Measurements from ENCODE around the gene CTLA4. TPM values are rescaled to one million over a fixed set of nuclear protein-coding genes. Genes with fewer than 3 reads are reported as not detected.

Gene CTLA4
- total RNA-seq, 1 donor from 2014 or later = 7.9 TPM

- no peaks in the 10 kb centered on the region for H3K27me3 ChIP-seq
- no peak overlapping the region for H3K27ac ChIP-seq
- no peaks in the 10 kb centered on the region for H3K4me1 ChIP-seq
- no peak for TF ChIP-seq POLR2AphosphoS5 (IDR thresholded peaks at IDR 0.05; ENCODE audit: insufficient read depth in 1 of 2, low read depth in 1 of 2)
- TF ChIP-seq CTCF (IDR thresholded peaks at IDR 0.05) = no peak
- TF ChIP-seq POLR2A (IDR thresholded peaks at IDR 0.05) = no peak
- no peak for DNase-seq (ENCODE audit: extremely low spot score in 2 of 2)
- no peak overlapping the region for H3K4me3 ChIP-seq
- H3K36me3 ChIP-seq = no peaks in the 10 kb centered on the region
- no peaks in the 10 kb centered on the region for H3K9me3 ChIP-seq
- intact Hi-C loops (cut with DNase I) = no loop called here
Observed at GRCh38 chr2:203893840-203894239, 26.3 kb downstream of the CTLA4 start.

GRCh38 chr2:203894262-203894661, 26.7 kb downstream of the CTLA4 start:
- no peak for TF ChIP-seq POLR2A (IDR thresholded peaks at IDR 0.05)
- no peak for TF ChIP-seq CTCF (IDR thresholded peaks at IDR 0.05)
- no peak for TF ChIP-seq POLR2AphosphoS5 (IDR thresholded peaks at IDR 0.05; ENCODE audit: insufficient read depth in 1 of 2, low read depth in 1 of 2)
- intact Hi-C loops (cut with DNase I) = no loop called here
- Histone ChIP-seq H3K36me3 (no peaks in the 10 kb centered on the region), H3K9me3 (no peaks in the 10 kb centered on the region), H3K4me1 (no peaks in the 10 kb centered on the region), H3K27ac (no peak overlapping the region), H3K27me3 (no peaks in the 10 kb centered on the region), H3K4me3 (no peak overlapping the region)
- DNase-seq (ENCODE audit: extremely low spot score in 2 of 2) = no peak

- H3K9me3 ChIP-seq = peaks cover 6% of the 10 kb centered on the region
- H3K36me3 ChIP-seq = no peaks in the 10 kb centered on the region
- intact Hi-C loops (cut with DNase I) = no loop called here
- no peak overlapping the region for H3K4me3 ChIP-seq
- TF ChIP-seq POLR2A (IDR thresholded peaks at IDR 0.05) (no peak), POLR2AphosphoS5 (IDR thresholded peaks at IDR 0.05; ENCODE audit: insufficient read depth in 1 of 2, low read depth in 1 of 2) (no peak), CTCF (IDR thresholded peaks at IDR 0.05) (no peak)
- no peaks in the 10 kb centered on the region for H3K4me1 ChIP-seq
- DNase-seq (ENCODE audit: extremely low spot score in 2 of 2) = no peak
- H3K27me3 ChIP-seq = no peaks in the 10 kb centered on the region
- H3K27ac ChIP-seq = no peak overlapping the region
Observed at GRCh38 chr2:203897544-203897943, 30.0 kb downstream of the CTLA4 start.

- no peak overlapping the region for H3K4me3 ChIP-seq
- H3K27ac ChIP-seq = no peak overlapping the region
- peaks cover 8% of the 10 kb centered on the region for H3K9me3 ChIP-seq
- no peaks in the 10 kb centered on the region for H3K27me3 ChIP-seq
- no peaks in the 10 kb centered on the region for H3K36me3 ChIP-seq
- no peaks in the 10 kb centered on the region for H3K4me1 ChIP-seq
- DNase-seq (ENCODE audit: extremely low spot score in 2 of 2) = no peak
- intact Hi-C loops (cut with DNase I) = no loop called here
- no peak for TF ChIP-seq POLR2A (IDR thresholded peaks at IDR 0.05)
- TF ChIP-seq CTCF (IDR thresholded peaks at IDR 0.05) = no peak
- TF ChIP-seq POLR2AphosphoS5 (IDR thresholded peaks at IDR 0.05; ENCODE audit: insufficient read depth in 1 of 2, low read depth in 1 of 2) = no peak
Observed at GRCh38 chr2:203898657-203899056, 31.1 kb downstream of the CTLA4 start.

- H3K4me1 ChIP-seq = no peaks in the 10 kb centered on the region
- DNase-seq (ENCODE audit: extremely low spot score in 2 of 2) = no peak
- TF ChIP-seq POLR2AphosphoS5 (IDR thresholded peaks at IDR 0.05; ENCODE audit: insufficient read depth in 1 of 2, low read depth in 1 of 2) (no peak), POLR2A (IDR thresholded peaks at IDR 0.05) (no peak), CTCF (IDR thresholded peaks at IDR 0.05) (no peak)
- intact Hi-C loops (cut with DNase I) = no loop called here
- H3K36me3 ChIP-seq = no peaks in the 10 kb centered on the region
- H3K27ac ChIP-seq = no peak overlapping the region
- no peak overlapping the region for H3K4me3 ChIP-seq
- H3K9me3 ChIP-seq = peaks cover 8% of the 10 kb centered on the region
- H3K27me3 ChIP-seq = no peaks in the 10 kb centered on the region
Observed at GRCh38 chr2:203900253-203900652, 32.7 kb downstream of the CTLA4 start.
